HG02763 (cell line): ENCODE measurements around the gene SLC38A1.
"Not testable (repeated sequence)": the region's sequence is repeated elsewhere in the genome, so short reads cannot be mapped to it uniquely, and the experiment has no call there.

Experiments used
- ATAC-seq: cut with Tn5 transposase; IDR thresholded peaks from one replicate; pipeline ENCODE4 v1.9.1; 2021; ENCODE audit warnings: mild to moderate bottlenecking, moderate library complexity; ENCODE audit not compliant: unreplicated experiment

The SLC38A1 gene

GRCh38 chr12:46209170-46209569 lies 59.7 kb downstream of the SLC38A1 start:
- ATAC-seq: no peak

GRCh38 chr12:46208370-46208769 lies 60.5 kb downstream of the SLC38A1 start:
- no peak for ATAC-seq

- ATAC-seq: no peak
Observed at GRCh38 chr12:46207644-46208043, 61.2 kb downstream of the SLC38A1 start.

GRCh38 chr12:46206471-46206870 lies 62.4 kb downstream of the SLC38A1 start:
- ATAC-seq: no peak

- ATAC-seq: no peak
Observed at GRCh38 chr12:46205294-46205693, 63.5 kb downstream of the SLC38A1 start.

- no peak for ATAC-seq
Observed at GRCh38 chr12:46201284-46201789, 67.5 kb downstream of the SLC38A1 start.

GRCh38 chr12:46200551-46200950 lies 68.3 kb downstream of the SLC38A1 start:
- ATAC-seq: no peak

GRCh38 chr12:46198913-46199312 lies 69.9 kb downstream of the SLC38A1 start:
- no peak for ATAC-seq

- no peak for ATAC-seq
Observed at GRCh38 chr12:46197883-46198282, 71.0 kb downstream of the SLC38A1 start.

GRCh38 chr12:46190533-46190932 lies 78.3 kb downstream of the SLC38A1 start:
- not testable (repeated sequence) for ATAC-seq

GRCh38 chr12:46188170-46188569 lies 80.7 kb downstream of the SLC38A1 start:
- no peak for ATAC-seq

- no peak for ATAC-seq
Observed at GRCh38 chr12:46187023-46187422, 81.8 kb downstream of the SLC38A1 start.

GRCh38 chr12:46186088-46186487 lies 82.8 kb downstream of the SLC38A1 start:
- ATAC-seq: no peak

- no peak for ATAC-seq
Observed at GRCh38 chr12:46185686-46186085, 83.2 kb downstream of the SLC38A1 start.

- no peak for ATAC-seq
Observed at GRCh38 chr12:46184798-46185595, 83.8 kb downstream of the SLC38A1 start.

GRCh38 chr12:46183112-46183511 lies 85.7 kb downstream of the SLC38A1 start:
- no peak for ATAC-seq

- no peak for ATAC-seq
Observed at GRCh38 chr12:46181465-46181864, 87.4 kb downstream of the SLC38A1 start.

GRCh38 chr12:46179693-46180452 lies 89.0 kb downstream of the SLC38A1 start:
- ATAC-seq: peak; percentile 50

GRCh38 chr12:46177837-46178608 lies 90.8 kb downstream of the SLC38A1 start:
- ATAC-seq: no peak

GRCh38 chr12:46177025-46177424 lies 91.8 kb downstream of the SLC38A1 start:
- no peak for ATAC-seq

- ATAC-seq: no peak
Observed at GRCh38 chr12:46174919-46175318, 93.9 kb downstream of the SLC38A1 start.
